Measurements from ENCODE around the gene HDAC8.
"Not testable (repeated sequence)": the region's sequence is repeated elsewhere in the genome, so short reads cannot be mapped to it uniquely, and the experiment has no call there.

HDAC8 gene

GRCh38 chrX:72373136-72373535 lies 199.5 kb downstream of the HDAC8 start:
- no peak for DNase-seq (ENCODE audit: low spot score)

GRCh38 chrX:72372735-72373134 lies 199.9 kb downstream of the HDAC8 start:
- no peak for DNase-seq (ENCODE audit: low spot score)

GRCh38 chrX:72371405-72371804 lies 201.2 kb downstream of the HDAC8 start:
- no peak for DNase-seq (ENCODE audit: low spot score)

GRCh38 chrX:72368796-72369195 lies 203.8 kb downstream of the HDAC8 start:
- DNase-seq (ENCODE audit: low spot score), result no peak

GRCh38 chrX:72367516-72367915 lies 205.1 kb downstream of the HDAC8 start:
- DNase-seq (ENCODE audit: low spot score), result no peak

- DNase-seq (ENCODE audit: low spot score), result no peak
Observed at GRCh38 chrX:72366701-72367454, 205.8 kb downstream of the HDAC8 start.

- no peak for DNase-seq (ENCODE audit: low spot score)
Observed at GRCh38 chrX:72366178-72366577, 206.5 kb downstream of the HDAC8 start.

GRCh38 chrX:72365126-72365525 lies 207.5 kb downstream of the HDAC8 start:
- no peak for DNase-seq (ENCODE audit: low spot score)

- no peak for DNase-seq (ENCODE audit: low spot score)
Observed at GRCh38 chrX:72360326-72360725, 212.3 kb downstream of the HDAC8 start.

- no peak for DNase-seq (ENCODE audit: low spot score)
Observed at GRCh38 chrX:72358313-72358712, 214.3 kb downstream of the HDAC8 start.

GRCh38 chrX:72352786-72353185 lies 219.9 kb downstream of the HDAC8 start:
- no peak for DNase-seq (ENCODE audit: low spot score)

GRCh38 chrX:72351606-72352334 lies 220.9 kb downstream of the HDAC8 start:
- no peak for DNase-seq (ENCODE audit: low spot score)

- DNase-seq (ENCODE audit: low spot score), result no peak
Observed at GRCh38 chrX:72349190-72349589, 223.5 kb downstream of the HDAC8 start.

GRCh38 chrX:72348247-72348979 lies 224.2 kb downstream of the HDAC8 start:
- no peak for DNase-seq (ENCODE audit: low spot score)

GRCh38 chrX:72347366-72347765 lies 225.3 kb downstream of the HDAC8 start:
- no peak for DNase-seq (ENCODE audit: low spot score)

- DNase-seq (ENCODE audit: low spot score), result no peak
Observed at GRCh38 chrX:72346302-72346949, 226.2 kb downstream of the HDAC8 start.

- DNase-seq (ENCODE audit: low spot score), result no peak
Observed at GRCh38 chrX:72340626-72341025, 232.0 kb downstream of the HDAC8 start.

- no peak for DNase-seq (ENCODE audit: low spot score)
Observed at GRCh38 chrX:72340041-72340440, 232.6 kb downstream of the HDAC8 start.

- no peak for DNase-seq (ENCODE audit: low spot score)
Observed at GRCh38 chrX:72330131-72330530, 242.5 kb downstream of the HDAC8 start.

GRCh38 chrX:72326605-72327300 lies 245.9 kb downstream of the HDAC8 start:
- no peak for DNase-seq (ENCODE audit: low spot score)

GRCh38 chrX:72319651-72320050 lies 253.0 kb downstream of the HDAC8 start:
- not testable (repeated sequence) for DNase-seq (ENCODE audit: low spot score)

- DNase-seq (ENCODE audit: low spot score), result no peak
Observed at GRCh38 chrX:72317139-72317538, 255.5 kb downstream of the HDAC8 start.

Data from hematopoietic multipotent progenitor cell treated with erythropoietin and hydrocortisone succinate and interleukin-3 and kit ligand, for 17 days (in vitro differentiated cells).